NCI-H146 treated with DMSO at 0.1 percent for 48 hours (cell line): ENCODE data around the gene NDUFAB1.
"Not testable (repeated sequence)": the region's sequence is repeated elsewhere in the genome, so short reads cannot be mapped to it uniquely, and the experiment has no call there.

Experiments used
- DNase-seq: peaks from one replicate; lab custom pipeline; 2025; ENCODE audit not compliant: unreplicated experiment; lab: John Stamatoyannopoulos, UW

The NDUFAB1 gene

GRCh38 chr16:23595951-23596720 lies at the start of gene NDUFAB1:
NDUFAB1 (minus strand) TSS chr16:23596316; CDS start chr16:23596290, 26 bp downstream.
- peak; percentile 72 for DNase-seq

DNA sequence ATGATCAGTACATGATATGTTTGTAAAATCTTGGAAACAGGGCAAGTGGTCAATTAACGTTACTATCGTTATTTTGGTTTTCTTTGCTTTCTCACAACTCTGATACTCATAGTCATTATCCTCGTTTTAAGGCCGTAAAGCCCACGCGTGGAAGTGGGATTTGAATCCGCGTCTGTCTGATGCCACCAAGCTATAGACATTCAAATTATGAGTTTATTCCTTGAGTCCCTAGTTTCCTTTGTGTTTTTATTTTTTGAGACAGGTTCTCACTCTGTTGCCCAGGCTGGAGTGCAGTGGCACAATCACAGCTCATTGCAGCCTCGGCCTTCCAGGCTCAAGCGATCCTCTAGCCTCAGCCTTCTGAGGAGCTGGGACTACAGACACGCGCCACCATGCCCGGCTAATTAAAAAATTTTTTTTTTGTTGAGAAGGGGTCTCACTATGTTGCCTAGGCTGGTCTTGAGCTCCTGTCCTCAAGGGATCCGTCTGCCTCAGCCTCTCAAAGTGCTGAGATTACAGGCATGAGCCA lies 46.2 kb upstream of the NDUFAB1 start:
- no peak for DNase-seq

DNA sequence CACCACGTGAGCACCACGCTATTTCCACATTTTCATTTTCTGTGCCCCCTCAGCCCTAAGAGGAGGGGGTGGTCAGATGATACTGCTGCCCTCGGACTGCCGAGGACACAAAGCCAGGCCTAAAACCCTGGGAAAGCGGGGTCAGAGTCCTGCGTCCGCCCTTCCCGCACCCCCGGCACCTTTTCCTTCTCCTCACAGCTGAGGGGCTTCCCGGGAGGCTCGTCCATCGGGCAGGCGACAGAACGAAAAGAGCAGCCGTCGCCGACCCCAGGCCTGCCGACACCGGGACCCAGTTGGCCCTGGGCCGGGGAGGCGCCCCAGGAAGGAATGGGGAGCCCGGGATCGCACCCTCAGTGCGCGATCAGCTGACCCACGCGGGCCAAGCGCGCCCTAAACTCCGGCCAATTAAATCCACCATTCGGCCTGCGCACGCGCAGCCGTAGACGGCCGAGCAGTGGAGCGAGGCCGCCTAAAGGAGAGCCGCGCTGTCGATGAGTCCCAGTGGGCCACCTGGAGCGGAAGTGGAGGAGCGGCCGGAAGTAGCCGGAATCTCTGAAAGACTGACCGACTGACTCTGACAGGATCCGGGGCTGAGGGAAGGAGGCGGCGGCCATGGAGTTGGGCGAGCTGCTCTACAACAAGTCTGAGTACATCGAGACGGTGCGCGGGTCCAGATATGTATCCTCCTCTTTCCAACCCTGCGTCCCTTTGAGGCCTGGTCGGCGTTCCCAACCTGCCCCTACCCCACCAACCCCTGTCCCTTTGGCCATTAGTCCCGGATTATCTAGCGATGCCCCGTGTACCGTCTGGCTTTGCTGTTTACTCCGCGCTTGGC lies 45.0 kb upstream of the NDUFAB1 start, which contains the start of the genes DCTN5 and PALB2:
Gene DCTN5 (plus strand): TSS at position 536 of the 835 bp plus-strand sequence. CDS start 77 bp downstream, at position 613.
Gene PALB2 (minus strand): TSS at position 380 of the 835 bp plus-strand sequence. CDS start 153 bp downstream, at position 227.
- peak; percentile 94 for DNase-seq

- no peak for DNase-seq
Observed at GRCh38 chr16:23640615-23640930, 44.5 kb upstream of the NDUFAB1 start.

- DNase-seq: no peak
Observed at GRCh38 chr16:23635958-23636357, 39.8 kb upstream of the NDUFAB1 start.

- DNase-seq: no peak
Observed at GRCh38 chr16:23634461-23635036, 38.4 kb upstream of the NDUFAB1 start.

- DNase-seq: not testable (repeated sequence)
Observed at GRCh38 chr16:23631874-23632273, 35.8 kb upstream of the NDUFAB1 start.

DNA sequence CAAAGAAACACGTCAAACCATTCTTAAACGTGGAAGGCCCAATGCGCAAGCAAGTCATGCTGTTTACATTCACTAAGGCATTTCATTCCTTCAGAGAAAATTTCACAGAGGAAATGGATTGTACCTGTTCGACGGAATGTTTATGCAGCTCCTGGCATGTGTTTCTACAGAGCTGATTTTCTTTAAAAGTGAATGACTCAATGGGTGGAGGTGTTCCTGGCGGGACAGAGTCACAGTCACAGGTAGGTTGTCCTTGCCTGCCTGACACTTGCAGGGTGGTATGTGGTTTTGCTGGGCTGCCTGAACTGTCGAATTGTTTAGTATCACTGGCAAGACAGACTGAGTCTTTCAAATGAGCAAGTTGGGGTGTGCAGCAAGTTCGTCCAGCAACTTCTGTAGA lies 33.4 kb upstream of the NDUFAB1 start:
- no peak for DNase-seq

DNA sequence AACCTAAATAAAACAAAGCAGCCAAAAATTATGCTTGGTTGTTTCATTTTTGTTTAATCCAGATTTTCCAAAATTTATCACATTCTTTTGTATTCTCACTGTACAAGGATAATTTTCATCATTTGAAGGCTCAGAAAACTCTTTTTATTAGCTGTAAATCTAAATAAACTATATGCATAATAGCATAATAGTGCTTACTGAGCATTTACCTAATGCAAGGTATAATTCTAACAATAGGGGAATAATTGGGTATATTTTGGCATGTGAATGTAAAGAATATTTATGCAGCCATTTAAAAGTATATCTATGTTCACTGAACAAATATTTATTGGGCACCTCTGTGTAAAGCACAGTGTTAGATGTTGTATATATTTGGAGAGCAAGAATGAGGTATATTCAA lies 28.0 kb upstream of the NDUFAB1 start:
- no peak for DNase-seq

GRCh38 chr16:23615805-23616204 lies 19.7 kb upstream of the NDUFAB1 start:
- no peak for DNase-seq

- DNase-seq: no peak
Observed at GRCh38 chr16:23611936-23612335, 15.8 kb upstream of the NDUFAB1 start.

DNA sequence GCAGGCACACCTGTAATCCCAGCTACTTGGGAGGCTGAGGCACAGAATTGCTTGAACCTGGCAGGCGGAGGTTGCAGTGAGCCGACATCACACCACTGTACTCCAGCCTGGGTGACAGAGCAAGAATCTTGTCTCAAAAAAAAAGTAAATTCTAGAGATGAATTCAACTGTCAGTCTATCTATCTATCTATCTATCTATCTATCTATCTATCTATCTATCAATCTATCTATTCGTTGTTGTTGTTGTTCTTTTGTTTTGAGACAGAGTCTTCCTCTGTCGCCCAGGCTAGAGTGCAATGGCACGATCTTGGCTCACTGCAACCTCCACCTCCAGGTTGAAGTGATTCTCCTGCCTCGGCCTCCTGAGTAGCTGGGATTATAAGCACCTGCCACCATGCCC lies 14.8 kb upstream of the NDUFAB1 start:
- not testable (repeated sequence) for DNase-seq

DNA sequence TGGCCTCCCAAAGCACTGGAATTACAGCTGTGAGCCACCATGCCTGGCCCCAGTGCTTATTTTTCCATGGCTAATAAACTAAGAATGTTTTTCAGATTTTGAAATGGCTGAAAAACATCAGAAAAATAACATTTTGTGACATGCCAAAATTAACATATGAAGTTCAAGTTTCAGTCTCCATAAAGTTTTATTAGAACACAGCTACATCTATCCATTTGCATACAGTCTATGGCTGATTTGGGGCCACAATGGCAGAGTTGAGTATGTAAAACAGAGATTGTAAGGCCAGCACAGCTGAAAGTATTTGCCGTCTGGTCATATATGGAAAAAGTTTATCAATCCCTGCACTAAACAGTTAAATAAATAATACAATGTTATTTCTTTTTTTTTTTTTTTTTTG lies 13.8 kb upstream of the NDUFAB1 start:
- DNase-seq: no peak

DNA sequence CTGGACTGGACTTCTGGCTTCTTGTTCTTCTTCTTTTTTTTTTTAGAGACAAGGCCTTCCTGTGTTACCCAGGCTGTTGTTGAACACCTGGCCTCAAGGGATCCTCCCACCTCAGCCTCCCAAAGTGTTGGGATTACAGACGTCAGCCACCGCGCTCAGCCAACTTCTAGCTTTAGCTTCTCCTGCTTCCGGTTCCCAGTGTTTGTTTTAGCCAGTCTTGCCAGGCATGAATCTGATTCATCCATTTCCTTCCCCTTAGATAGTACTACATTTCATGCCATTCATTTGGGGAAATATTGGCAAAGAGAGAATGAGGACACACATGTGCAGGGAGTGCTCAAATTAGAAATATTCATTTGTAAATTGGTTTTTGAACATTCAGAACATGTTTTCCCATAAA lies 12.1 kb upstream of the NDUFAB1 start:
- no peak for DNase-seq

DNA sequence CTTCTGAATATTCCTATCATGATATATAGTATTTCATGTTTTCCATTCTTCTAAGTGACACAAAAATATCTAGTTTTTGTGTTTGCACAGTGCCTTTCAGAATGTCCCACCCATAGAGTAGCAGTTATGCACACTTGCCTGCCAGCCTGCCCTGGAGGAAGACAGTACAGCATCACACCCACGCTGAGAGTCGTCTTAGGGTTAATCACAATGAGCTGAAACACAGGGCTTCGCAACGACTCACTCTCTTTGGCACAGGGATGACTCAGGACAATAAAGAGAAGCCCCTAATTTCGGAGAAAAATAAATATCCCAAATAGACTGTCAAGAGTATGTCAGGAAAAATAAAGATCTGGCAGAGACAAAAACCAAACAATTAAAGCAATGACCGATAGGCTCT lies 11.6 kb upstream of the NDUFAB1 start:
- no peak for DNase-seq

DNA sequence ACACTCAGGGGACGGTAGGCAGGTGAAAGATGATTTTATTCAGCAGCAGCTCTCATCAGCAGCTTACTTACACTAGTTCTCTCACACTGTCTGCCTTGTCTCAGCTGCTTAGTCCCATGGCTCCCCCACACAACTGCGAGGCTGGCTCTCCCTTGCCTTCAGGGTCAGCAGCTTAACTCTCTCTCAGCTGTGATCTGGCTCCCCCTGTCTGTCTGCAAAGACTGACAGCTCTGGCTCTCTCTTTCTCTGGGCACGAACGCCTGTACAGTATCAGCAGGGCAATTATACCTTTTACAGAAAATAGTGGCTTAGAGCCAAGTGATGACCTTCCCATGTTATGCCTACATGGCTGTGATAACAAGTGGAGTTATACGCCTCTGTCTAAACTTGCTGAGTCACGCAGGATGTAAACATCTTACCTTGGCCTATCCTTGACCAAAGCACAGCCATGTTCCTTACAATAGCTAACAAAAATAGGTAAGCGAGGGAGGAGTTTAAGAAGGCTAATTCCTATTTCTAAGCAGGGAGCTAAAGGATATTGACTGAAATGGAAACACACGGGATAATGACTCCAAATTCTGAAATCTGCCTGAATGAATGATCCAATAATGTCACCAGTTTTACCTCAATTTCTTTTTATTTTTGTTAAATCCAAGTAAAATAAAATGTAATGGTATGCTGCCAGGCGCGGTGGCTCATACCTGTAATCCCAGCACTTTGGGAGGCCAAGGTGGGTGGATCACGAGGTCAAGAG lies 1.1 kb upstream of the NDUFAB1 start:
- peak; percentile 40 for DNase-seq

DNA sequence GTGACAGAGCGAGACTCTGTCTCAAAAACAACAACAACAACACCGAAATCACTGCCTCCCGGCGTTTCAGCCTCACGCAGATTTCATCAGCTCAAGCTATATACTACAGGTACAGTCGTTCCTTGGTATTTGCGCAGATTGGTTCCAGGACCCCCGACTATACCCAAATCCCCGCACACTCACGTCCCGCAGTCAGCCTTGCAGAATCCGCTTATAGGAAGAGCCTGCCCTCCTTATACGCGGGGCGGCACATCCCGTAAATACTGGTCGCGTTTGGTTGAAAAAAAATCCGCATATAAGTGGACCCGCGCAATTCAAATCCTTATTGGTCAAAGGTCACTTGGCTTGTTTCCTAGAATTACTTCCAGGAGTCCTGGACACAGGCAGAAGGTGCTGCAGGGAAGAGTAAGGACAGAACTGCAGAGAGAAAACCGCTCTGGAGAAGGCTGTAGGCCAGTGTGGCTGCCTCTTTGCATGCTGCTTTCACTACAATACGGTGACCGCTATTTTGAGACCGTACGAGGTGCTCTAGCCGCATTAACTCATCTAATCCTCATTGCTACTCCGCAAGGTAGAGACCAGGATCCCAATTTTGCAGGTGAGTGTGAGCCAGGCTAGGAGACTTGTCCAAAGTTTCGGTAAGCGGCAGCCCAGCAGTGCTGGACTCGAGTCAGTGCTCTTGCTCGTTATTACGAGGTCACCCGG lies 718 bp downstream of the NDUFAB1 start:
- no peak for DNase-seq

DNA sequence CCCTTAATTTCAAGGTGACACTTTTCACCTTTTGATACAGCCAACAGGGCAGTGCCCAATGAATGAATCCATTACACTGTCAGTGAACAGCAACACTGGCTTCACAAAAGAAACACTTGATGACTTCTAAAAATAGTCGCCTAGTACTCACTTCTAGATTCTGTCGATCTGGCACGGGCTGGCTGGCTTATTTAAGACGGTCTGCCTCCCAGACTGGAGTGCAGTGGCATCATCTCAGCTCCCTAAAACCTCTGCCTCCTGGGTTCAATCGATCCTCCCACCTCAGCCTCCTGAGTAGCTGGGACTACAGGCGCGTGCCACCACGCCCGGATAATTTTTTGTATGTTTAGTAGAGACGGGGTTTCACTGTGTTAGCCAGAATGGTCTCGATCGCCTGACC lies 1.9 kb downstream of the NDUFAB1 start:
- DNase-seq: no peak

DNA sequence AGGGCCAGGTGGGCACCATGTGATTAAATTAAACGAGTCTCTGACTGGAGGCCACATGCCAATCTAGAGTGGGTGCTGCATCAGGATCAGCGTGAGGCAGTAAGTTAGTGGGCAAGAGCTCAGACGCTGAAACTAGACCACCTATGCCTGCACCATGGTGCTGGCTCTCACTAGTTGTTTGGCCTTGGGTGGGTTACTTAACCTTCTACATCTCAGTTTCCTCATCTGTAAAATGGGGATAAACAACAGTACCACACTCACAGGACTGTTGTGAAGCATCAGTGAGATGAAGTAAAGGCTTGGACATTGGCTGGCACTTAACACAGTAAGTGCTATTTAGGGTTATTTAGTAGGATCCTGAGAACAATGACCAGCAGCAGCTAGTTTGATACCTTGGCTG lies 5.9 kb downstream of the NDUFAB1 start:
- no peak for DNase-seq

DNA sequence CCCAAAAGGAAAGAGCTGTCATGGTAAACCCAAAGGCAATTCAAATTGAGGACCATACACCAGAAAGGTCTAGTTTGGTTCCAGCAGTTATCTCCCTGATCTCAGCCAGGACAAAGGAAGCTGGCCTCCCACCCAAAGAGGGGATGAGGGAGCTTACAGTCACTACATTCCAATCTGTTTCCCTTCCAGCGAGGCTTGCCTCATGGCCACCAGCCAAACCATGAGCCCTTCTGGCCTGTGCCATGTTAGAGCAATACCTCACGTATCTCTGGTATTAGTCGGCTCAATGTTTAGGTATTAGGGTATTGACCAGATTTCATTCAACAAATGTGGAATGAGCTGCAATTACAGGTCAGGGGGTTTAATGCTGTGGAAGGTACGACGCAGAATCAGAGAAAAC lies 8.4 kb downstream of the NDUFAB1 start:
- no peak for DNase-seq
